GM21423 (cell line): ENCODE results near the gene UTP4.
A peak's percentile ranks its signal among the peaks of the same experiment; 100 is the strongest.

ENCODE experiments used
- ATAC-seq: cut with Tn5 transposase; IDR thresholded peaks from one replicate; pipeline ENCODE4 v1.9.1; 2021; ENCODE audit warnings: mild to moderate bottlenecking, moderate library complexity; ENCODE audit not compliant: unreplicated experiment

The UTP4 gene

DNA sequence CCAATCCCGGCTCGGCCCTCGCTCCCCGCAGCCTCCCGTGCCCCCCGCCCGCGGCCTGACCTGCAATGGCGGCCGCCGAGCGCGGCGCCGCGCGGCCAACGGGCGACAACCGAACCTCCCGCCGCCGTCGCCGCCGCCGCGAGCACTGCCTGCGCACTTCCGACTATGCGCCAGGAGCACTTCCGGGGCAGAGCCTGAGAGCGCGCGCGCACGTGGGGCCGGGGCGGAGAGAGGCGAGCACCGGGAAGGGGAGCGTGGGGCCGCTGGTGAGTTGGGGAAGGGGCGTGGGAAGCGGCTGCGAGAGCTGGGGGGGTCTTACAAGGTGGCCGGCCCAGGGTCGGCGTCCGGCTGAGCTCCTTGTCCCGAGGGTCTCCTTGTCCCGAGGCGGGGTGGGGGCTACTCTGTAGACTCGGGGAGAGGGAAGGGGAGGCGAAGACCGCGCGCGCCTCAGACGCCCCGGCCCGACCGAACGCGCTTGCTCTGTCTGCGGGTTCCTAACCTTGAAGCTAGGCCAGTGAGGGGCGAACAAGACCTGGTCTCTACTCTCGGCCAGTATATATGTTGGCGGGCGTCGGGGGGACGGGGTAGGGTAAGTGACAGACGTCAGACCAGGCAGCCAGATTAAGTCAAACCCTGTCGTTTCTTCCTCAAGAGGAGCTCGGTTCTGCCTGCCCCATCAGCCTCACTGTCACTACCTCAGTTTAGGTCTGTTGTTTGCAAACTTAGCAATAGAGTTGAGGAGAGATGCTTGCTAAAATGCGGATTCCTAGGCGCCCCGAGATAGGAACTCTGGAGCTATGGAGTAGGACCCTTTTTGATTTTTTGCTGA is at the start of gene UTP4, which contains the start of gene CHTF8:
Gene UTP4 (plus strand): TSS at position 226 of the 829 bp plus-strand sequence. CDS start 811 bp downstream, outside the sequence.
Gene CHTF8 (minus strand): TSS at position 165 of the 829 bp plus-strand sequence. CDS start 11,130 bp downstream, outside the sequence.
- ATAC-seq: peak; percentile 87

DNA sequence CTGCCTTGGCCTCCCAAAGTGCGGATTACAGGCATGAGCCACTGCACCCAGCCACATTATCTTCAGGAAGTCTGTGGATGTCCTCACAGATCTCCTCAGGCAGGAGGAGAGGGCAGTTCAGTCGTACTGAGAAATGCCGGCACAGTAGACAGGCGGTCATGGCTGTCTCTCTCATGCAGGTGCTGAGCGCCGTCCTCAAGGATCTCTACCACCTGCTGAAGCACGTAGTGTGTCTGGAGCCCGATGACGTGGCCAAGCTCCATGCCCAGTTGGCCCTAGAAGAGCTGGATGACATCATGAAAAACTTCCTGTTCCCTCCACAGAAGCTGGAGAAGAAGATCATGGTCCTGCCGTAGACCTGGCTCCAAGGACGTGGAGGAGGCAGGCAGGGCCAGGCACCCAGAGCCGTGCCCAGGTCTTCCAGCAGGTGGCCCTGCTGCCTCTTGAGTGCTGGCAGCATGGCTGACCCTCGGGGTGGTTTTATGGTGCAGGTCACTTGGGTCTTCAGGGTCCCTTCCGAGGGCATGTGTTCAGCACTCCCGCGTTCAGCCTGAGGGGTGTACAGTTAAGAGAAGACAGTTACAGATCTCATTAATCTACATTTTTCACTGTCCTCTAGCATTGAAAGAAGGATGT is 49.0 kb upstream of the UTP4 start:
- no peak for ATAC-seq

DNA sequence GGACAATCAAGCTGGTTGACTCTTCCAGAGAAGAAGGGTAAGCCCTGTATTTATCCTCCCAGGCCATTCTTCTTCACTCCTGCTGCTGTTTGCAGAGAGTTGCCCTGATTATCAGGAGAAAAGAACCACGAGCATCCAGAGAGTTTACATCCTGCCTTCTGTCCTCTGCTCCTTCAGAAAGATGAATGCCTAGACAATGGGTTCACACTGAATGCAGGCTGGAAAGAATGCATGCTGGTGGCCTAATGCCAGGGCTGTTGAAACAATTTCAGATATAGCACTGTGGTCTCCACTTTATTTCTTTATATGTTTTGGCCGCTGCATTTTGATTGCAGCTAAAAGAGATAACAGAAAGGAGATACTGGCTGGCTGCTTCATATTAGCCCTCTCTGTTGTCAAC is 48.2 kb upstream of the UTP4 start:
- no peak for ATAC-seq

DNA sequence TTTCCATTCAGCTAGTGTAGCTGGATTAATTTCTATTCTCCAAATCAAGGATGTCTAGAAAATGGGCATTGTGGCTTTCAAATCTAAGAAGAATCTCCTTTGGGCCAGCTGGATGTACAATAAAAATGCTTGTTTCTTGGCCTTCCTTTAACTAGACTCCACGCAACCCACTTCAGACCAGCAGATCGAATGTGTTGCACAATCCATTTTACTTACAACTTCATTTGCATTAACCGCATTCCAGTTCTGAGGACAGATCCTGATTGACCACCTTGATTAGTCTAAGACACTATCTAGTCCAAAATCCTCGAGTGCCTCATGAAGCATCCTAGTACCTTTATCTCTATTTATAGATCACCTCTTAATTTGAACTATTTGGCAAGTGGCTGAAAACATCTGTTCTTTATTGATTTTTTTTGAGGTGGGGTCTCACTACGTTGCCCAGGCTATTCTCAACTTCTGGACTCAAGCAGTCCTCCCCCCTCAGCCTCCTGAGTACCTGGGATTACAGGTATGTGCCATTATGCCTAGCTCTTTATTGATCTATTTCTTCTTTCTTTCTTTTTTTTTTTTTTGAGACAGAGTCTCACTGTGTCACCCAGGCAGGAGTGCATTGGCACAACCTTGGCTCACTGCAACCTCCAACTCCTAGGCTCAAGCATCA is 47.3 kb upstream of the UTP4 start:
- ATAC-seq: no peak

DNA sequence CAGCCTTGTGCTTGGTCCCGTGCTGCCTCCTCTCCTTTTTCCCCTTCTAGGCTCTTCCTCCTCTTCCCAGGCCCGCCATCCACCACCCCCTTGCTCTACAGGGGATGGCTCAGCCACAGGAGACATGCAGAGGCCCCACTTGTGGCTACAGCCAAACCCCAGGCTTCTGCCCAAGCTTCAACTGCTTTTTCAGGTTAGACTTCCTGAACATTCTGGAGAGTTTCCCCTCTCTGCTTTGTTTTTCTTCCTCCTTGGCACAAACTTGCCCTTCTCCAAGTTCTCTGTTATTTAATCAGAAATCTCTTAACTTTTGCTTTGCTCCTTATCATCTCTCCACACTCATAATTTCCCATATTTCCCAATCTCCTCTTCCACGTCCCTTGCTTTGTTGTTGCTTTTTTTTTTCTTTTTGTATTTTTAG is 45.3 kb upstream of the UTP4 start:
- ATAC-seq: no peak

DNA sequence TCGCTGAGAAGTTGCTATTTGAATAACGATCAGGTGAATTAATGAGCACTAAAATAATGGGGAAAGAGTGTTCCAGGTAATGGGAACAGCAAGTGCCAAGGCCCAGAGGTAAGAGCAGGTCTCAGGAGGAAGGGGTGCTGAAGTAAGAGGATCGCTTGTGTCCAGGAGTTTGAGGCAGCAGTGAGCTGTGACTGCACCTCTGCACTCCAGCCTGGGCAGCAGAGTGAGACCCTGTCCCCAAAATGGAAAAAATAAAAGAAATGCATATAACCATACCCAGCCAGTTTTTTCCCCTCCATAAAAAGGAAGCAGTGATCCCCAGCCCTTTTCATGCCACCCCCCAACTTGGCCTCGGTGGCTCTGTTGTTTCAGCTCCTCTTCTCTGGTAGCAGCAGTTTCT is 43.8 kb upstream of the UTP4 start:
- no peak for ATAC-seq

DNA sequence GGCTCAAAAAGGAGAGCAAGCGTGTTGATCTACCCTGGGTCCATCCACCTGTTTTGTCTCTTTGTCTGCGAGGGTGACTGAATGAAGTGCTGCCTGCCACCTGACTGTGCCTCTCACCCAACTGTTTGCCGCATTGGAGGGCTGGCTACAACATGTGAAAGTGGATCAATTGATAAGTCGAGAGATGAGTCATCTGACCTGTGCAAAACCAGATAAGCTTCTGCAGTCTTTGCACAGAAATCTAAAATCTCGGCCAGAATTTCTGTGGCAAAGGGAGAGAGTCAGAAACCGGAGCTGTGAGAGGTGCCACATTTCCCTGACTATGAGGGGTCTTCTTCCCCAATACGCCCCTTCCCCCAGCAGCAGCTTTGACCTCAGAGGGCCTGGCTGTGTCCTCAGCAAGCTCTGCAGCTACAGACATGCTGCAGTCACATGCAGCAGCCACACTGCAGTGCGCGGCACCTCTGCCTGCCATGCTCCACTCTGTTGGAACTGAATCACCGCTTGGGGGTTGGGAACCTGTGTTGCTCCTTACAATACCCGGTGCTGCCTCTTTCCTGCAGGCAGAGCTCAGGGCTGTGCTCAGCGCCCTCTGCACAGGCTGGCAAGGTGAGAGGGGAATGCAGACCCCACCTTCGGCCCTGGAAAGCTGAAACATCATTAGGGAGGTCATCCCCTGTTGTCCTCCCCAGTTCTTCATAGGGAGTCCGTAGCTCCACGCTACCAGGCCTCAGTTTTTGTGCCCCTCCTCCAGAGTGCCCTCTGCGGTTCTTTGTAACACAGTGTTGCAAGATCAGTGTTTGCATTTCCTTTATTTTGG is 43.1 kb upstream of the UTP4 start:
- no peak for ATAC-seq

DNA sequence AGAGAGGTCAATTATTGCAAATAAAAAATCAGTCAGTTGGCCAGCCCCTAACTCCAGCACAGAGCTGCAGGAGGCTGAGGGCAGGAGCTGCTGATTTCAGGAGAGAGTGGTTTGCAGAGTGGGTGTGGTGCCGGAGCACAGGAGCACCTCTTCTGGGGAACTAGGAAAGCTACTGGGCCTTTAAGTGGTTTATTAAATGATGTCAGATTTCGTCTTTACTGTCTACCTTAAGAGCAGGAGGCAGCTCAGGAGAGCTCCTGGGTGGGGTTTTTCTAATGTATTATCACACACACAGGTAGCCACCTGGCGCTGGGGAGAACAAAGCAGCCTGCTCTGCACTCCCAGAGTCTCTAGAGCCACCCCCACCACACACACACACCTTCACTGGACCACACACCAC is 38.5 kb upstream of the UTP4 start:
- no peak for ATAC-seq

DNA sequence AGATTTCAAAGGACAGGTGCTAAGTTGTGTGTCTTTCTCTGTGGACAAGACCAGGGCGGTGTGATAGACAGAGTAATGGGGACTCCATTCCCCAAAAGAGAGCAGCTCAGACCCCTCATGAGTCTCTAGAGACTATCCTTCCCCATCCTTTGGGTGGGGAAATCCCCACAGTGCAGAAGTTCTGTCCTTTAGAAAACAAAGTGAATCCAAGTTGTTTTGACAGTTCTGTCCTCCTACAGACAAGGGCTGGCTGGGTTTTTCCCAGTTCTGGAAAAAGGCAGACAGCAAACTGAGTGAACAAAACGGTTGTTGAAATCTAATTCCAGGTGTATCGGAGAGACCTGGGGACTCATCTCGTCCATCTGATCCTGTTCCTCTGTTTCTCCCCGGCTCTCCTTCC is 37.9 kb upstream of the UTP4 start:
- no peak for ATAC-seq

DNA sequence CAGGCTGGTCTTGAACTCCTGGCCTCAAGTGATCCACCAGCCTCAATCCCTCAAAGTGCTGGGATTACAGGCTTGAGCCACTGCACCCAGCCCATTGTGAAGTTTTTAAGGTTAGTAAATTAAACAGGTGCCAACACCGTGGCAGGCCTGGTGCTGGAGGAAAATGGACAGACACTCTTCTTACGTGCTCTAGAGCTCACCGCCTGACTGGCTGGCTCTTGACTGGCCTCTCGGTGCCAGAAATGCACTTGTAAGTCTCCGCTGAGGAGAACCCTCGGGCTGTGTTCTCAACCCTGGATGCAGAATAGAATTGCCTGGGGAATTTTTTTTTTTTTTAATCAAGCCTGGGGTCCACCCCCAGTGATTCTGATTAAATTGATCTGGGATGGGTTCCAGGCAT is 37.3 kb upstream of the UTP4 start:
- no peak for ATAC-seq

DNA sequence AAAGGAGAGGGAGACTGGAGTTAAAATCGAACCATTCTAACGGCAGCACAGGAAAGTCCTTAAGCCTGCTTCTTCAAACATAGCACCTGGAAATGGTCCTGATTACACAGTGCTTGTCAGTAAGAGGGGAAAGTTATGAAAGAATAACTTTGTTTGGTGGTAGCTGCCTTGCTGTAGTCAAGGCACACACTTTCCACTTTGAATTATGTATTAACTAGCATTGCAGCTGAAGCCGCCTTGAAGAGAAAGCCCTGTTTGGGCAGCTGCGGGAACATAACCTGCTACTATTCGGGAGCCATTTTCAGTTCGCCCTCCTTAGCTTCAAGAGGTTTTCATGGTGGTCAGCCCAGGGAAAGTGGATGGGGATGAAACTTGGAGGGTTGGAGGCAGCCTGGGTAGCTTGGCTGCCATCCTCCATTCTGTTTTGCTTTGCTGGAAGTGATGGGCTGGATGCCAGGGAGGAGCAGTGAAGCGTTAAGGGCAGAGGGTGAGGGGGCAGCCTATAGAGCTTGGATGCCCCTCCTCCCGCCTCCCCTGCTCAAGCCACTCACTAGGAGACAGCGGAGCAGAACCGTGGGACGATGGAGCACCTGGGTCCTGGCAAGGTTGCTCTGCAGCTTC is 32.3 kb upstream of the UTP4 start:
- no peak for ATAC-seq

DNA sequence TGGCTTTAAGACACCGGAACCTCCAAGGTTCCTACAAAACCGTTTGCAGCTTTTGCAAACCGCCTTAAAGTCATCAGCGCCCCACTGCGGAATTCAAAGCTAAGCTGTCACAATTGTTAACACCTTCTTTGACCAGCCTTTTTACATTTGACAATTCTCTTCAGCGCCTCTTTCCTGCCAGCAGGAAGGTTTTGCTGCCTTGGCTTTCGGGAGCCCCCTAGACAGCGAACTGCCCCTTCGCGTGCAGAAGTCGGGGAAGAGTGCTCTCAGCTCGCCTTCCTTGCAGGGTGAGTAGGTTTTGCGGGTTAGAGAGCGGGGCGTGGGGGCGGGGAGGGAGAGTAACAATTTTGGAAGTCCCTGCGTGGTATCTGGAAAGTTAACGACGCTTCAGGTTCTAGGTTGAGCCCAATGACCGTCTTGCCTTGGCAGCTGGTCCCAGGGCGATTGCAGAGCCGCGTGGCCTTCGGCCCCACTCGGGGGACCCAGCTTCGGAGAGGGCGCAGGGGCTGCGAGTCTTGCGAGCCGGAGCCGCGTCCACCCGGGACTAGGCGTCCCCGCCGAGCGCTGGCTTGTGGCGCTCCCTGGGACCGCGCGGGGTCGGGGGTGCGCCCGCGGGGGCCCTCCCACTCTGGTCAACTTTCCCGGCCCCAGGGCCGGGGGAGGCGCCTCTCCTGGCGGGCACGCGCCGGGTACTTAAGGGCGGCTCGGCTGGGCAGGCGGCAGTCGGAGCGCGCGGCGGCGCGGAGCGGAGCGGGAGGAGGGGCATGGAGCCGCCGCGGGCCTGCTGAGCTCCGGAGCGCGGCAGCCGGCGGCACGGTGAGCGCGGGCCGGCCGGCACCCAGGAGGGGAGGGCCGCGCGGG is 26.7 kb upstream of the UTP4 start, which contains the start of gene HAS3:
Gene HAS3 (plus strand): TSS at position 153 of the 861 bp plus-strand sequence. CDS start 3,743 bp downstream, outside the sequence.
- no peak for ATAC-seq

DNA sequence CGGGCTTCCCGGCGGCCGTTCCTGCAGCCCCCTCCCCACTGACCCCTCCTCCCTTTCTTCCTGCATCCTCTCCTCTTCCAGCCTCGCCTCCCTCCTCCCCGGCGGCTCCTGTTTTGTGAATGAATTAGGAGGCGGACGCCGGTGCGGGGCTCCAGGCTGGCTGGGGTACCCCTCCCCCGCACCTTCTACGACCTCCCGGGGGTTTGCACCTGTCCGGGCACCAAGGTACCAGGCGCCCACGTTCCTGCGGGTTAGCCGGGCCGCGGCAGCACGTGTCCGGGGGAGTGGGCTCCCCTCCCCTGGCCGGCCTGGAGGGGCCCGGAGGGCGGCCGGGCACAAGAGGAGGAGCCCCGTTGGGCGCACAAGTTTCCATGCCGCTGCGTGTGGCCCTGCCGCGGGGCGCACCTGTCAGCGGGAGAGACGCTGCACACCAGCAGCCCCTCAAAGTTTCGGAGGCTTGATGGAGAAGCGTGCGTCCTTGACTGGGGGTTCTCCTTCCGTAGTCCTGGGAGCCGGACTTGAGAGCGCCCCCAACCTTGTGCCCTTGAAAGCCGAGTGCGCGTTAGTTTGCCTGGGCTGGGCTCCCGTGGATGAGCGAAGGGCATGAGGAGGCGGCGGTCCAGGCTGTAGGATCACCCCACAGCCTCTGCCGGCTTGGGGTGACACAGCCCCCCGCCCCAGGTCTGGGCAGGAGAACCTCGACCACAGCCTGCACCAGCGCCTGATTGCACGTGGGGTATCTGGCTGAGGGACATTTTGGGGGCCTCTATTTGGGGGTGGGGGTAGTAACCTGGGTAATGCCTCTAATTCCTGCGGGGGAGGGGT is 25.7 kb upstream of the UTP4 start:
- no peak for ATAC-seq

DNA sequence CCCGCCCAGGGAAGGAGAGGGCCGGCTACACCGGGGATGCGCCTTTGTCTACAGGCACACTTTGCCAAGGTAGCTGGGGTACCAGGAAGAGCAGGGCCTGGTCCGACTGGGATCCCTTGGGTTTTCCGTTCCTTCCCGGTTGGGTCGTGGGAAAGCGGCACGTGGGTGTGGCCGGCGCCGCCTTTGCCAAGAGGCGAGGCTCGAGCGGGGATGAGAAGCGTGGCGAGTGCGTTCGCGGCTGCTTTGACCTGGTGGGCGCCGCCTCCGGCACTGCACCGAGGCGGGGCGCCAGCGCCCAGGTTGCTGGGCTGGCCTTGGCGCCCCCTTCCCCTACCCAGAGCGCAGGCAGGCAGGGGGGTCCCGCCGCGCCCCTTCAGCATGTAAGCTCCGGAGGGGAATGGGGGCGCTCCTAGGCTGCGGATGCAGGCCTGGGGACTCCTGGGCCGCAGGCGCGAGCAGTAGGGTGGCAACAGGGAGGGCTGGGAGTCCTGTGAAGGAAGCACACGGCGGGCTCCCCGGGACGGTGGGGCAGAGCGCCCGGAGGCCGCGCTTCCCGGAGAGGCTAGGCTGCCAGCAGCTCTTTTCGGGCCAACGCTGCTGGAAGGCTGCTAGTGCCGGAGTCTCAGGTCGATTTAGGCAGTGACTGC is 25.0 kb upstream of the UTP4 start:
- no peak for ATAC-seq

DNA sequence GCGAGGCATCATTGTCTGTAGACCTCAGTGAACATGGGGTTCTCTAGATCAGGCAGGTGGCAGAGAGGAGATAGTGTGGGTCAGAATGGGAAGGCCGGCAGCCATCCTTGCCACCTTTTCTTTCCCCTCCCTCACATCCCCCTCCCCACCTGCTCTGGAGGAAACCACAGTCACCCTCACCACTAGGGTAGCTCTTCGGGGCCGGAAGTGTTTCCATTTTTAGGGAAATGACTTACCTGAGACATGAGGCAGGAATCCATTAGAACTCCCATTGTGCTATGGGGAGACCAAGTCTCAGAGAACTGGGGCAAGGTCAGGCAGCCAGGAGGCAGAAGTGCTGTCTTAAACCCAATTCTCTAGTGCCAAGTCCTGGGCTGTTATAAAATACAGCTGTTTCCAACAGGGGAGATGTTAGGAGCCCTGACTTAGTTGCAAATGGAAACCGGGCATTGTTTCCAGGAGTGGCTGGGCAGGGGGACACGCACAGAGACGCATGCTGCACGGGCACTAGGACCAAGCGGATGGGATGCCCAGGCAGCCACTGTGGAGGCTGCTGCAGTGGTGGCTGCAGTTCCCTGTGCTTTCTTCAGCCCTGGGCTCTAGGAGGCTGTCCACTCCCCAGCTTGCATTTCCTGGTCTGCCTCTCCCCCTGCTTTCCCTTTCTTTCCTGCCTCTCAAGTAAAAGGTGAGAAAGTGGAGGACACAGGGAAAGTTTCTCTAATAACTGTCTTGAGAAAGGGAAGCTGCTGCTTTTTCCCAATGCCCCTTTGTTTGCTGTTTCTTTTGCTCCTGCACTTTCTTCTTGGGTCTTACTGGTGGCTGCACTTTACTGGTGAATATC is 24.2 kb upstream of the UTP4 start:
- ATAC-seq: no peak

DNA sequence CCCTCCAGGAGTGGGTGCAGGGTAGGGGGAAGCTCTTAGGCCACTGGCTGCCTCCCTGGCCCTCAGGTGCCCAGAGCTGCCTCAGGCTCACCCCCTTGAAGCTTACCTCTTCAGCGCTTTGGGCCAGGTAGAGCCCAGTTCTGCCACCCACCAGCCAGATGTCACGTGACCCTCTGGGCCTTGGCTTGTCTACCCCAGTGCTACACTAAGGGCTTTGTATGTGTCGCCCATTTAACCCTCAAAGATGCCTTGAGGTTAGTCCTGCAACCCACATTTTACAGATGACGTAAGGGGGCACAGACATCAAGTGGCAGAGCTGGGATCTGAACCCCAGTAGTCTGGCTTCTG is 23.6 kb upstream of the UTP4 start:
- no peak for ATAC-seq
